DOHH2 (cell line): ENCODE results near the gene FSTL4.

ENCODE experiments used
- EZH2phosphoT487 ChIP-seq: fragments of 200-600 bp; sonication (generic); IDR thresholded peaks from 2 replicates; pipeline ENCODE4 v1.6.1; 2017; ENCODE audit warnings: borderline replicate concordance, mild to moderate bottlenecking, antibody characterized with exemption, low read length, moderate library complexity, mixed read lengths
- TF ChIP-seq, protein P1 (sequence below): fragments of 200-600 bp; sonication (generic); IDR thresholded peaks from one replicate; pipeline ENCODE4 v1.5.1; 2014; ENCODE audit warnings: antibody characterized with exemption, mild to moderate bottlenecking, low read depth, low read length; ENCODE audit not compliant: poor library complexity, severe bottlenecking

DNA sequence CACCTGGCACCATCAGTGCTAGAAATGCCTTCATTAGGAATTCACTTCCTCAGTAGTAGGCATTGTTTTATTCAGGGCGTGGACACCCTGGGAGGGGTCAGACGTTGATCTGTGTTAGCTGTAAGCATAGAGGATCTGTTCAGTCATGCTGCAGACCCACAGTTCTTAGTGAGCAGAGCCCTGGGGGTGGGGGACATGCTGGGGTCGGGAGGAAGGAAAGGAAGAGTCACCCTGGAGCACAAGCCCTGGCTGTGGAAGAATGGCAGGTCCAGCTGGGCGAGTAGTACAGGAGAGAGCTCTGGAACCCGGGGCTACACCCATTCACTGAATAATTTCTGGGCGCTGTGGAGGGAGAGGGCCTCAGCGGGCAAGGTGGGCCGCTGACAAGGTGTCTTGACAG is 172.5 kb downstream of the FSTL4 start:
- TF ChIP-seq, protein P1, sequence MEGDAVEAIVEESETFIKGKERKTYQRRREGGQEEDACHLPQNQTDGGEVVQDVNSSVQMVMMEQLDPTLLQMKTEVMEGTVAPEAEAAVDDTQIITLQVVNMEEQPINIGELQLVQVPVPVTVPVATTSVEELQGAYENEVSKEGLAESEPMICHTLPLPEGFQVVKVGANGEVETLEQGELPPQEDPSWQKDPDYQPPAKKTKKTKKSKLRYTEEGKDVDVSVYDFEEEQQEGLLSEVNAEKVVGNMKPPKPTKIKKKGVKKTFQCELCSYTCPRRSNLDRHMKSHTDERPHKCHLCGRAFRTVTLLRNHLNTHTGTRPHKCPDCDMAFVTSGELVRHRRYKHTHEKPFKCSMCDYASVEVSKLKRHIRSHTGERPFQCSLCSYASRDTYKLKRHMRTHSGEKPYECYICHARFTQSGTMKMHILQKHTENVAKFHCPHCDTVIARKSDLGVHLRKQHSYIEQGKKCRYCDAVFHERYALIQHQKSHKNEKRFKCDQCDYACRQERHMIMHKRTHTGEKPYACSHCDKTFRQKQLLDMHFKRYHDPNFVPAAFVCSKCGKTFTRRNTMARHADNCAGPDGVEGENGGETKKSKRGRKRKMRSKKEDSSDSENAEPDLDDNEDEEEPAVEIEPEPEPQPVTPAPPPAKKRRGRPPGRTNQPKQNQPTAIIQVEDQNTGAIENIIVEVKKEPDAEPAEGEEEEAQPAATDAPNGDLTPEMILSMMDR, result no peak
- TF ChIP-seq EZH2phosphoT487, result no peak
